ENCODE results near the gene GCLC.

Gene GCLC

DNA sequence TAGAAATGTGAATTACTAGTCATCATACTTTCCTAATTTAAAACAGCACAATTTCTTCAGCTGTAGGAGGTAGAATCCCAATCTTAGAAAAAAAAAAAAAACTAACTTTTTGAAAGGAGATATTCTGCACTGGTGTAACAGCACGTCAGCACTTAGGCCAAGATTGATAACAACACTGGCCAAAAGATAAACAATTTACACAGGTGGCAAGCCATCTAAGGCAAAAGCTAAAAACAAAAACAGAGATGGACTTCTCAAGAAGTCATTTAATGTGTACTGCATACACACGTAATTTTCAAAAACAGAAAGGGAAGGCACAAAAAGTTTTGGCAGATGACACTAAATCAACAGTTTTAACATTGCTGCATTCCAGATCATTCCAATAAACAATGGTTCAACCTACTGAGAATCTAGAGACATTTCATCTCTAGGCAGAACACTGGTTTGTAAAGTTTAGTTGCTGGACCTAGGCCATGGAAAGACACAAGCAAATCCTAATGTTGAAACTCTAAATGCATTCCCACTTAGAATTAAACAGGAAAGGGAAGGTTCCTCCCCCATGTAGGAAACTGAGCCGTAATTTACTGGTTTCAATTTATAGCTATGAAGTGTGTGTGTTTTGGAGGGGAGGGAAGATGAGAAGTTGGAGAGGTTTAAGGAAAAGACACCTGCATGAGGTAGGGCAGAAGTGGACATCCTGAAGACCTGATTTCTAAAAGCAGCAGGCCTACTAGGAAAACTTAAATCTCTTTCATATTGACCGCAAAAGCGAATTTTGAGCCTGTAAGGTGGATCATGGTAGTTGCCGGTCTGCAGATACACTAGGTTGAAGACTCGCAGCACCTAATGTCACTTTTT, 1.3 kb downstream of the GCLC start:
- H2BK15ac ChIP-seq (ENCODE audit: low read depth, poor library complexity, severe bottlenecking), result no peak overlapping the region

GRCh38 chr6:53541900-53542299, 3.0 kb downstream of the GCLC start:
- Histone ChIP-seq H3K27ac (ENCODE audit: low read length, poor library complexity, severe bottlenecking) (no peak overlapping the region), H2AK5ac (ENCODE audit: low read length, severe bottlenecking) (no peak overlapping the region), H3K27me3 (ENCODE audit: control insufficient read depth in 1 of 2, insufficient read depth in 1 of 2, low read length in 2 of 2) (no peaks in the 10 kb centered on the region), H4K91ac (ENCODE audit: low read length) (no peak overlapping the region), H3K9me3 (ENCODE audit: control insufficient read depth, low read length) (no peaks in the 10 kb centered on the region), H3K14ac (ENCODE audit: low read length in 2 of 2) (no peak overlapping the region), H3K4me1 (ENCODE audit: control insufficient read depth, insufficient read depth, low read depth, low read length) (peaks cover 8% of the 10 kb centered on the region), H2BK12ac (ENCODE audit: low read length in 2 of 2) (no peak overlapping the region), H2BK120ac (ENCODE audit: low read depth, low read length) (no peak overlapping the region), H4K8ac (ENCODE audit: low read length) (no peak overlapping the region), H3K23ac (ENCODE audit: low read length in 2 of 2) (no peak overlapping the region), H3K18ac (ENCODE audit: low read depth in 1 of 2, low read length in 2 of 2) (no peak overlapping the region), H3K9ac (ENCODE audit: low read length) (no peak overlapping the region), H2AFZ (ENCODE audit: low read depth, low read length) (no peak overlapping the region), H3K4me3 (ENCODE audit: insufficient read depth in 1 of 2, low read depth in 1 of 2, low read length in 2 of 2) (no peak overlapping the region), H2BK15ac (ENCODE audit: low read depth, poor library complexity, severe bottlenecking) (peak overlapping the region; percentile 17), H3K79me1 (replicated peaks; ENCODE audit: low read length, poor library complexity, severe bottlenecking) (peaks cover 23% of the 10 kb centered on the region), H3K4ac (ENCODE audit: low read depth in 1 of 2, low read length in 2 of 2) (no peak overlapping the region), H3K36me3 (ENCODE audit: control insufficient read depth in 1 of 2, insufficient read depth in 2 of 2, low read depth in 1 of 2, low read length in 2 of 2) (peaks cover 0 to 3% of the 10 kb centered on the region in 2 experiments), H3K4me2 (ENCODE audit: low read length, poor library complexity, severe bottlenecking) (no peak overlapping the region), H2BK5ac (ENCODE audit: low read depth, low read length, poor library complexity, severe bottlenecking) (no peak overlapping the region)
- DNase-seq, result no peak
- WGBS, result 95% methylated on average over 6 of the region's 7 CpGs

More for the DNA sequence above, 1.3 kb downstream of the GCLC start:
- Histone ChIP-seq H3K36me3 (ENCODE audit: control insufficient read depth in 1 of 2, insufficient read depth in 2 of 2, low read depth in 1 of 2, low read length in 2 of 2) (peaks cover 0 to 3% of the 10 kb centered on the region in 2 experiments), H3K14ac (ENCODE audit: low read length in 2 of 2) (peak overlapping the region in 1 of 2 experiments; percentile 91), H2BK5ac (ENCODE audit: low read depth, low read length, poor library complexity, severe bottlenecking) (no peak overlapping the region), H3K9ac (ENCODE audit: low read length) (peak overlapping the region; percentile 82), H2AFZ (ENCODE audit: low read depth, low read length) (no peak overlapping the region), H3K79me1 (replicated peaks; ENCODE audit: low read length, poor library complexity, severe bottlenecking) (peaks cover 20% of the 10 kb centered on the region), H3K27me3 (ENCODE audit: control insufficient read depth in 1 of 2, insufficient read depth in 1 of 2, low read length in 2 of 2) (no peaks in the 10 kb centered on the region), H3K27ac (ENCODE audit: low read length, poor library complexity, severe bottlenecking) (no peak overlapping the region), H3K18ac (ENCODE audit: low read depth in 1 of 2, low read length in 2 of 2) (peak overlapping the region; percentile 83 to 88), H4K91ac (ENCODE audit: low read length) (no peak overlapping the region), H2BK12ac (ENCODE audit: low read length in 2 of 2) (peak overlapping the region in 1 of 2 experiments; percentile 19), H2AK5ac (ENCODE audit: low read length, severe bottlenecking) (no peak overlapping the region), H3K9me3 (ENCODE audit: control insufficient read depth, low read length) (no peaks in the 10 kb centered on the region), H4K8ac (ENCODE audit: low read length) (no peak overlapping the region), H3K4me1 (ENCODE audit: control insufficient read depth, insufficient read depth, low read depth, low read length) (peaks cover 6% of the 10 kb centered on the region), H3K4me2 (ENCODE audit: low read length, poor library complexity, severe bottlenecking) (peak overlapping the region; percentile 81), H3K4me3 (ENCODE audit: insufficient read depth in 1 of 2, low read depth in 1 of 2, low read length in 2 of 2) (peak overlapping the region; percentile 86 to 91), H3K4ac (ENCODE audit: low read depth in 1 of 2, low read length in 2 of 2) (no peak overlapping the region), H2BK120ac (ENCODE audit: low read depth, low read length) (no peak overlapping the region), H3K23ac (ENCODE audit: low read length in 2 of 2) (no peak overlapping the region)
- WGBS, result 3% methylated on average over 6 of the region's 7 CpGs
- DNase-seq, result peak; percentile 53

DNA sequence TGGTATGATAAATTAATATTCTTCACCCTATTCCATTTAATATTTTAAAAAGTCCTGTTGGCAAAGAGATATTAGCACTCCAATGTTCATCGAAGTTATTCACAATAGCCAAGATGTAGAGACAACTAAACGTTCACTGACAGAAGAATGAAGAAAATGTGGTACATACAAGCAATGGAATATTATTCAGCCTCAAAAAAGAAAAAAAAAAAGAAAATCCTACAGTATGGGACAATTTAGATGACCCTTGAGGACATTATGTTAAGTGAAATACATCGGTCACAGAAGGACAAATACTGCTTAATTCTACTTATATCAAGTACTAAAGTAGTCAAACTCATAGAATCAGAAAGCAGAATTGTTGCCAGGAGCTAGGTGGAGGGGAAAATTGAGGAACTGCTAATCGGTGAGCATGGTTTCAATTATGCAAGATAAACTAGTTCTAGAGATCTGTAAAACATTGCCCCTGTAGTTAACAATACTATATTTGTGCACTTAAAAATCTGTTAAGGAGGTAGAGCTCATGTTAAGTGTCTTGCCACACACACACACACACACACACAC, 4.7 kb downstream of the GCLC start:
- Histone ChIP-seq H4K8ac (ENCODE audit: low read length) (no peak overlapping the region), H2BK12ac (ENCODE audit: low read length in 2 of 2) (no peak overlapping the region), H2BK15ac (ENCODE audit: low read depth, poor library complexity, severe bottlenecking) (no peak overlapping the region), H2BK5ac (ENCODE audit: low read depth, low read length, poor library complexity, severe bottlenecking) (no peak overlapping the region), H2AK5ac (ENCODE audit: low read length, severe bottlenecking) (no peak overlapping the region), H3K27ac (ENCODE audit: low read length, poor library complexity, severe bottlenecking) (no peak overlapping the region), H3K4me2 (ENCODE audit: low read length, poor library complexity, severe bottlenecking) (no peak overlapping the region), H3K18ac (ENCODE audit: low read depth in 1 of 2, low read length in 2 of 2) (no peak overlapping the region), H3K14ac (ENCODE audit: low read length in 2 of 2) (no peak overlapping the region), H3K9ac (ENCODE audit: low read length) (no peak overlapping the region), H3K9me3 (ENCODE audit: control insufficient read depth, low read length) (no peaks in the 10 kb centered on the region), H4K91ac (ENCODE audit: low read length) (no peak overlapping the region), H3K4me1 (ENCODE audit: control insufficient read depth, insufficient read depth, low read depth, low read length) (peaks cover 8% of the 10 kb centered on the region), H3K23ac (ENCODE audit: low read length in 2 of 2) (no peak overlapping the region), H3K4ac (ENCODE audit: low read depth in 1 of 2, low read length in 2 of 2) (no peak overlapping the region), H2BK120ac (ENCODE audit: low read depth, low read length) (no peak overlapping the region), H3K4me3 (ENCODE audit: insufficient read depth in 1 of 2, low read depth in 1 of 2, low read length in 2 of 2) (no peak overlapping the region), H2AFZ (ENCODE audit: low read depth, low read length) (no peak overlapping the region), H3K27me3 (ENCODE audit: control insufficient read depth in 1 of 2, insufficient read depth in 1 of 2, low read length in 2 of 2) (no peaks in the 10 kb centered on the region), H3K36me3 (ENCODE audit: control insufficient read depth in 1 of 2, insufficient read depth in 2 of 2, low read depth in 1 of 2, low read length in 2 of 2) (peaks cover 0 to 3% of the 10 kb centered on the region in 2 experiments), H3K79me1 (replicated peaks; ENCODE audit: low read length, poor library complexity, severe bottlenecking) (peaks cover 23% of the 10 kb centered on the region)
- 100% methylated on average over 1 of the region's 4 CpGs for WGBS
- DNase-seq, result no peak

GRCh38 chr6:53539561-53539960, 5.3 kb downstream of the GCLC start:
- Histone ChIP-seq H3K79me1 (replicated peaks; ENCODE audit: low read length, poor library complexity, severe bottlenecking) (peaks cover 23% of the 10 kb centered on the region), H2BK5ac (ENCODE audit: low read depth, low read length, poor library complexity, severe bottlenecking) (no peak overlapping the region), H3K14ac (ENCODE audit: low read length in 2 of 2) (no peak overlapping the region), H3K9me3 (ENCODE audit: control insufficient read depth, low read length) (no peaks in the 10 kb centered on the region), H3K9ac (ENCODE audit: low read length) (no peak overlapping the region), H2AFZ (ENCODE audit: low read depth, low read length) (no peak overlapping the region), H2BK120ac (ENCODE audit: low read depth, low read length) (no peak overlapping the region), H3K4me1 (ENCODE audit: control insufficient read depth, insufficient read depth, low read depth, low read length) (peaks cover 6% of the 10 kb centered on the region), H3K4me3 (ENCODE audit: insufficient read depth in 1 of 2, low read depth in 1 of 2, low read length in 2 of 2) (no peak overlapping the region), H3K27me3 (ENCODE audit: control insufficient read depth in 1 of 2, insufficient read depth in 1 of 2, low read length in 2 of 2) (no peaks in the 10 kb centered on the region), H3K23ac (ENCODE audit: low read length in 2 of 2) (no peak overlapping the region), H2AK5ac (ENCODE audit: low read length, severe bottlenecking) (no peak overlapping the region), H2BK15ac (ENCODE audit: low read depth, poor library complexity, severe bottlenecking) (no peak overlapping the region), H3K36me3 (ENCODE audit: control insufficient read depth in 1 of 2, insufficient read depth in 2 of 2, low read depth in 1 of 2, low read length in 2 of 2) (peaks cover 0 to 3% of the 10 kb centered on the region in 2 experiments), H3K4ac (ENCODE audit: low read depth in 1 of 2, low read length in 2 of 2) (no peak overlapping the region), H3K18ac (ENCODE audit: low read depth in 1 of 2, low read length in 2 of 2) (no peak overlapping the region), H4K8ac (ENCODE audit: low read length) (no peak overlapping the region), H4K91ac (ENCODE audit: low read length) (no peak overlapping the region), H3K27ac (ENCODE audit: low read length, poor library complexity, severe bottlenecking) (no peak overlapping the region), H2BK12ac (ENCODE audit: low read length in 2 of 2) (no peak overlapping the region), H3K4me2 (ENCODE audit: low read length, poor library complexity, severe bottlenecking) (no peak overlapping the region)
- DNase-seq, result no peak
- 97% methylated on average over 5 of the region's 5 CpGs for WGBS

Measured in mesenchymal stem cell (in vitro differentiated cells and primary cell).